Esophagus squamous epithelium (tissue), 4 donors: ENCODE results near the gene RERE.

Source experiments
- CTCF ChIP-seq, 6 experiments: fragments of 450-650 bp in 4 of 6; fragments of 200-600 bp in 2 of 6; sonication (generic) in 2 of 6; IDR thresholded peaks; one replicate each; pipeline ENCODE4 v1.5.1; 2016 to 2019; ENCODE audit warnings: antibody characterized with exemption in 6 of 6, mild to moderate bottlenecking in 4 of 6, moderate library complexity in 4 of 6
- POLR2A ChIP-seq, 4 donors: fragments of 450-650 bp; IDR thresholded peaks; one replicate each; pipeline ENCODE4 v1.6.1; 2017; ENCODE audit warnings: antibody characterized with exemption in 4 of 4, mild to moderate bottlenecking in 4 of 4, moderate library complexity in 3 of 4

- no peak for TF ChIP-seq POLR2A (IDR thresholded peaks at IDR 0.05)
- no peak for TF ChIP-seq CTCF (IDR thresholded peaks at IDR 0.05)
Measured at GRCh38 chr1:8631163-8631562, 186.3 kb downstream of the RERE start.
